GM23248 (cell line): Measurements from ENCODE around the gene CCDC50.

ENCODE experiments used
- EZH2 ChIP-seq: fragments of 200-600 bp; sonication (generic); IDR thresholded peaks from 2 replicates; pipeline ENCODE4 v1.6.1; 2018; ENCODE audit warnings: antibody characterized with exemption, mild to moderate bottlenecking; ENCODE audit not compliant: insufficient read depth, poor library complexity, severe bottlenecking
- EZH2phosphoT487 ChIP-seq: fragments of 200-600 bp; sonication (generic); IDR thresholded peaks from 2 replicates; pipeline ENCODE4 v1.6.1; 2018; ENCODE audit warnings: antibody characterized with exemption, moderate library complexity, mild to moderate bottlenecking, low read depth; ENCODE audit not compliant: insufficient read depth

GRCh38 chr3:191425322-191425734, 96.1 kb downstream of the CCDC50 start:
- TF ChIP-seq EZH2 (no peak), EZH2phosphoT487 (no peak)
